ENCODE results near the gene FAM221B.

The FAM221B gene

DNA sequence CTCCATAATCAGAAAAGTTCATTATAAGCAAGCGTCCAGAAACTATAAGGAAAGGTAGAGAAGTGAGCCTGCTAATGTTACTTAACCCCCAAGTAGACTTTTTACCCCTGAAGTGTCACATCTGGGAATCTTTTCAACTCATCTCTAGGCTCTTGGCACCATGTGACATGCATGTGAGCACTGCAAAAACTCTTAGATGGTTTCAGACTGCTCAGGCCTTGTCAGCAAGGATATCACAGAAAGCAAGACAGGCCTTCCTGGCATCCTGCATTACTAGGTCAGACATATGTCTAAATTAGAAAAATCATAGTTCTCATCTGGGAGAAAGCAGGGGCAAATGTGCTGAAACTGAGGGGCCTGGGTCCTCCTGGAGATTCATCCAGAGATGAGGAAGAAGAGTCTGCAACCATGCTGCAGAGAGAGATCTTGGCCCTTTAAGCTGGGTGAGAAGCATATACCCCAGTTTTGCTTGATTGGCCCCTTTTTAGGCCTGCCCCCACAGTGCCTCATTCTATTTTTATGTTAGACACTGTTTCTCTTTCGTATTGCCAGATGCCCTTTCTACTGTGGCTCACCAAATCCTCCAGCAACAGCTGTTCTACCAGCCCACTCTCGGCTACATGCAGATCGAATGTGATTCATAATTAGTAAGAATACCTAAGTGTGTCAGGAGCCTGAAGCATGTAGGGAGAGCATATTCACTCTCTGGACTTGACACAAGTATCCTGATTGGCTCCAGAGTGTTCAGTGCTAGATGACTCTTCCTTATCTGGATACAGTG, 19.4 kb upstream of the FAM221B start:
- FAIRE-seq, result no peak
- DNase-seq (ENCODE audit: low spot score), result no peak

- DNase-seq (ENCODE audit: low spot score) (no peak), FAIRE-seq (no peak)
Measured at GRCh38 chr9:35845824-35846771, 17.6 kb upstream of the FAM221B start.

- peak; percentile 67 for DNase-seq (ENCODE audit: low spot score)
- FAIRE-seq, result no peak
Measured at GRCh38 chr9:35844628-35845270, 16.2 kb upstream of the FAM221B start.

GRCh38 chr9:35842795-35843194, 14.3 kb upstream of the FAM221B start:
- no peak for DNase-seq (ENCODE audit: low spot score)
- FAIRE-seq, result no peak

GRCh38 chr9:35842020-35842745, 13.7 kb upstream of the FAM221B start:
- FAIRE-seq, result no peak
- no peak for DNase-seq (ENCODE audit: low spot score)

DNA sequence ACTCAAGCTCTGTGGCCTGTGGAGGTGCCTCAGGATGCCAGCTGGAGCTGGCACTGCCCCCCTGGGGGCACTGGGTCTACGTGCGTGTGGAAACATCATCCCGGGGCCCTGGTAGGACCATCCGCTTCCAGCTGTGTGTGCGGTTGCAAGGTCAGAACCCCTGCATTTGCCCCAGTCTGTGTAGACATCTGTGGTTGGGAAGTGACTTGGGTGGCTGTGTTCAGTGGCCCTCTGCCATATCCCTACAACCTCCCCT, 13.0 kb upstream of the FAM221B start:
- FAIRE-seq (no peak), DNase-seq (ENCODE audit: low spot score) (no peak)

DNA sequence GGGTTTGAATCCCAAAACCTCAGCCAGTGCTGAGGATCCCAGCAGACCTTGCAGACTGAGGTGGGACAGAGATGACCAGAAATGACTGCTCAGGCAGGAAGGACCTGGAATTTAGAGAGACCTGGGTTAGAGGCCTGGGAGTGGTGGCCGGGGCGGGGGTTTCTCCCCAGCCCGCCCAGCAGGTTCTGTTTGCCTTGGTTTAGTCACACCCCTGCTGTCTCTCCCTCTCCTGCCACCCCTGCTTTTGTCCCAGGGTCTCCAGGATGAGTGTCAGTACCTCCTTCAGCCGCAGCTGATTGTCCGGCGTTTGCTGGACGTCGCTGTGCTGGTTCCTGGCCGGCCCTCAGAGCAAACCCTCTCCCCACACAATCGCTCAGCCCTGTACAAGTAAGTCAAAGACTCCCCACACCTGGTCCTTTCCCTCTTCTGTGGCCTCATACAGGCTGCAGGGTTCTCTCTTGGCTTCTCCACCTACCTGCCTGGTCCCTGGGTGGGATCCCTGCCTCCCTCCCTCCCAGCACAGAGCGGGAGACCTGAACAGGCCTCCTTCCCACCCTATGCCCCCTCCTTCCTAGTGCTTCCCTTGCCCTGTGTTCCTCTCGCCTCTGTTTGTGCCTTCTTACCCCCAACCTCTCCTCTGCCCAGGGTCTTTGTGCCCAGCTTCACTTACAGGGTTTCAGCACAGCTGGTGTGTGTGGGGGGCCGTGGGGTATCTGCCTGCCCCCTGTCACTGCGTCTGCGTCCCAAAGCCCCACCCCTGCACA, 12.5 kb upstream of the FAM221B start:
- FAIRE-seq (no peak), DNase-seq (ENCODE audit: low spot score) (no peak)

DNA sequence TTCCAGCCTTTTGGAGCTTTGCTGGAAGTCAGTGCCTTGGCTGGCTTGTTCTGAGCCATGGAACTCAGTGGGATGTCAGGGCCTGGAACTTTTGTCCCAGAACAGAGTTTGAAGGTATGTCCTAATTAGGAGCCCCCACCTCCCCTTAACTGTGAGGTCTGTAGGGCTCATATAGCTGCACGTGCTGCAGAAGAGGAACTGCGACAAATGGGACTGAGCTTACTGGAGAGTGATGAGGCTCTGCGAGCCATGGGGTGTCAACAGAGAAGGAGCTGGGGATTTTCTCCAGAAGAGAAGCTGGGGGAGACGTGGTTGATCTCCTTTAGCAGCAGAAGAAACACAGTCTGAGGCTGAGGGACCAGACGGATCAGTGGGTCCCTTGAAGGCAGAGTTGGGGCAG, 11.4 kb upstream of the FAM221B start:
- no peak for FAIRE-seq
- no peak for DNase-seq (ENCODE audit: low spot score)

- DNase-seq (ENCODE audit: low spot score), result no peak
- no peak for FAIRE-seq
Measured at GRCh38 chr9:35836595-35836994, 8.1 kb upstream of the FAM221B start.

- FAIRE-seq, result no peak
- DNase-seq (ENCODE audit: low spot score), result no peak
Measured at GRCh38 chr9:35835766-35836165, 7.2 kb upstream of the FAM221B start.

- DNase-seq (ENCODE audit: low spot score) (no peak), FAIRE-seq (no peak)
Measured at GRCh38 chr9:35835216-35835632, 6.7 kb upstream of the FAM221B start.

GRCh38 chr9:35834260-35835215, 6.0 kb upstream of the FAM221B start:
- FAIRE-seq (peak; percentile 27), DNase-seq (ENCODE audit: low spot score) (no peak)

DNA sequence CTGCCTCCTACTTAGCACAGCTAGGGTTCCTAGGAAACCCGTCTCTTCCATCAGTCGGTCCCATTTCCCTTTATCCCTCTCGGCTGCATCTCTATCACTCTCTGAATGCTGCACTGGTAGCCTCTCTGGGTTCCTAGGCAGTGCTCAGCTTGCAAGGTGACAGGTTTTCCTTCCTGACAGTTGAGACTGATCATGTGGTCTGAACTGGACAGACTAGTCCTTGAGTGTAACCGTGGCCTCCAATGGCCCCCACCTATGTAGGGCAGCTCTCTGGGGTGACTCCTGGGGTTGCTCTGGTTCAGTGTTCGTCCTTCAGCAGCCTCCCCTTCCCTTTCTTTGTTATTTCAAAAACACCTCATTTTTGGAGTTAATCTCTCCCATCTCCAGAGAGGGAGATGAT, 4.3 kb upstream of the FAM221B start:
- no peak for DNase-seq (ENCODE audit: low spot score)
- no peak for FAIRE-seq

- no peak for FAIRE-seq
Measured at GRCh38 chr9:35831040-35831439, 2.5 kb upstream of the FAM221B start.

GRCh38 chr9:35829764-35830096, 1.2 kb upstream of the FAM221B start:
- FAIRE-seq (no peak), DNase-seq (ENCODE audit: low spot score) (peak; percentile 25)

More at GRCh38 chr9:35831040-35831439, 2.5 kb upstream of the FAM221B start:
- no peak for DNase-seq (ENCODE audit: low spot score)

DNA sequence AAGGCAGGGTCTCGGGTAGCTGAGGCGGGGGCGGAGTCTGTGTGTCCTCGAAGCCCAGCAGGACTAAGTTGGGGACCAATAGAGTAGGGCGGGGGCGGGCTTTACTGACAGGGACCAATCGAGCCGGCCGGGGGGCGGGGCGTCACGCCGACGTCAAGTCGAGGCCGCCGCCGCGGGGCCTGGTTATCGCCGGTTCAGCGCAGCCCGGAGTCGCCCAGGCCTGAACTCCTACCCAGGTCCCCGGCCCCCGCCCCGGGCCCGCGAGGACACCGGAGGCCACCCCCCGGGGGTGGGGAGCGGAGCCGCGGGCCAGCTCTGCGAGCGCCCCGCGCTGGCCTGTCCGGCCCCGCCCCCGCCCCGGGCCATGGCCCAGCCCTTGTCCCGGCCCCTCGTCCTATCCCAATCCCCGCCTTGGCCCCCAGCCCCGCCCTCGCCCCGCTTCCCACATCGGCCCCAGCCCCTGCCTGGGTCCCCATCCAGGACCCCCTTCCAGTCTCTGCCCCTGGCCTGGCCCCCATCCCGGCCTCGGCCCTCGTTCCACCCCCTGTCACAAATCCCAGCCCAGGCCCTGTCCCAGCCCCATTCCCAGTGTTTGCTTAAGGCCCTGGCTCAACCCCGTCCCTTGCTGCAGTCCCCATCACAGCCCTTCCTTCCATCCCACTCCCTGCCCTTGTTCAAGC, 692 bp upstream of the FAM221B start, which contains the start of gene TMEM8B:
Gene TMEM8B, plus strand, starts transcription at position 145 of the 680 bp plus-strand sequence. Its CDS starts 220 bp downstream, at position 365.
- FAIRE-seq, result no peak
- DNase-seq (ENCODE audit: low spot score), result peak; percentile 97

DNA sequence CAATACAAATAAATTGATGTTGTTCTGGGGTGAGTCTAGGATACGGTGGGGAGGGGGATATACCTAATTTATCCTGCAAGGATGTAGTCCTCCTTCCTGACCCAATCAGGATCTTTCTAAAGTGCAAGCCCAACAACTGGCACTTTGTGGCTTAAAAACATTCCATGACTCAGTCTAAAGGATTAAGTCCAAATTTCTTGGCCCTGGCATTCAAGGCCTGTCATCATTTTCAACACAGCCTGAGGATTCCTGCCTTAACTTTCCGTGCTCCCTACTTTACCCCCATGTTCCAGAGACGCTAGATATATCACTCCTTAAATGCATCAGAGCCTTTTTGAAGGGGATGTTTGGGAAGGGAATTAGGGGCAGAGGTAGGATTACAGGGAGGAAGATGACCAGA, 1.0 kb downstream of the FAM221B start:
- DNase-seq (ENCODE audit: low spot score), result no peak

GRCh38 chr9:35826071-35826701, 2.3 kb downstream of the FAM221B start:
- FAIRE-seq (no peak), DNase-seq (ENCODE audit: low spot score) (peak; percentile 41)

More for the DNA sequence above, 1.0 kb downstream of the FAM221B start:
- FAIRE-seq, result no peak
